NOMO-1 treated with dmso at 0.1 percent for 144 hours (cell line): ENCODE results near the gene PMS1.
"Not testable (repeated sequence)": the region's sequence is repeated elsewhere in the genome, so short reads cannot be mapped to it uniquely, and the experiment has no call there.

Source experiments
- DNase-seq: peaks from one replicate; lab custom pipeline; 2025; ENCODE audit not compliant: unreplicated experiment; lab: John Stamatoyannopoulos, UW

The PMS1 gene

GRCh38 chr2:189783927-189784867 lies at the start of gene PMS1, which contains the start of gene ORMDL1:
TSS of gene PMS1 (plus strand) at chr2:189784450. CDS start at chr2:189791810, 7,360 bp downstream.
TSS of gene ORMDL1 (minus strand) at chr2:189784339. CDS start at chr2:189782595, 1,744 bp downstream.
- peak; percentile 88 for DNase-seq

- DNase-seq = no peak
Observed at GRCh38 chr2:189751080-189751658, 33.1 kb upstream of the PMS1 start.

- no peak for DNase-seq
Observed at GRCh38 chr2:189756311-189756952, 27.8 kb upstream of the PMS1 start.

- not testable (repeated sequence) for DNase-seq
Observed at GRCh38 chr2:189760154-189760553, 24.1 kb upstream of the PMS1 start.

- no peak for DNase-seq
Observed at GRCh38 chr2:189762229-189762550, 22.1 kb upstream of the PMS1 start.

GRCh38 chr2:189762551-189763298 lies 21.5 kb upstream of the PMS1 start, which contains the start of gene OSGEPL1:
TSS of gene OSGEPL1 (minus strand) at chr2:189762792. CDS start at chr2:189761640, 1,152 bp downstream.
- peak; percentile 94 for DNase-seq

GRCh38 chr2:189763908-189764661 lies 20.2 kb upstream of the PMS1 start:
- DNase-seq = no peak

- DNase-seq = no peak
Observed at GRCh38 chr2:189770590-189771322, 13.5 kb upstream of the PMS1 start.

GRCh38 chr2:189772212-189772611 lies 12.0 kb upstream of the PMS1 start:
- DNase-seq = no peak

- DNase-seq = peak; percentile 34
Observed at GRCh38 chr2:189782221-189782671, 2.0 kb upstream of the PMS1 start.

- DNase-seq = peak; percentile 24
Observed at GRCh38 chr2:189783451-189783926, 761 bp upstream of the PMS1 start.

- DNase-seq = no peak
Observed at GRCh38 chr2:189791338-189792042, 7.2 kb downstream of the PMS1 start.

- no peak for DNase-seq
Observed at GRCh38 chr2:189794310-189794709, 10.1 kb downstream of the PMS1 start.

GRCh38 chr2:189797902-189798301 lies 13.7 kb downstream of the PMS1 start:
- DNase-seq = no peak

GRCh38 chr2:189798312-189799029 lies 14.2 kb downstream of the PMS1 start:
- no peak for DNase-seq

- no peak for DNase-seq
Observed at GRCh38 chr2:189799030-189799331, 14.7 kb downstream of the PMS1 start.

GRCh38 chr2:189799531-189799930 lies 15.3 kb downstream of the PMS1 start:
- DNase-seq = no peak

GRCh38 chr2:189802396-189802912 lies 18.2 kb downstream of the PMS1 start:
- DNase-seq = no peak
